HUES64 (cell line): Measurements from ENCODE around the gene E2F2.

ENCODE experiments used
- H3K27ac ChIP-seq: 2 replicates; pipeline ENCODE4 v1.7.0; 2013; ENCODE audit warnings: low read depth, low read length, inconsistent platforms
- H3K27me3 ChIP-seq: 2 replicates; pipeline ENCODE4 v1.6.1; 2013; ENCODE audit warnings: mild to moderate bottlenecking, low read length; ENCODE audit not compliant: insufficient read depth
- H3K36me3 ChIP-seq: 2 replicates; pipeline ENCODE4 v1.6.1; 2013; ENCODE audit warnings: mild to moderate bottlenecking, low read length; ENCODE audit not compliant: insufficient read depth
- H3K4me1 ChIP-seq: 2 replicates; pipeline ENCODE4 v1.6.1; 2013; ENCODE audit warnings: mild to moderate bottlenecking, low read length, moderate library complexity; ENCODE audit not compliant: insufficient read depth
- H3K4me3 ChIP-seq: 2 replicates; pipeline ENCODE4 v1.5.1; 2013; ENCODE audit warnings: mild to moderate bottlenecking, low read length, moderate library complexity
- H3K9ac ChIP-seq: 2 replicates; pipeline ENCODE4 v1.6.1; 2013; ENCODE audit warnings: mild to moderate bottlenecking, low read depth, low read length
- H3K9me3 ChIP-seq: 2 replicates; pipeline ENCODE4 v1.6.1; 2013; ENCODE audit warnings: low read depth, low read length; ENCODE audit not compliant: insufficient read depth
- WGBS: fragments of 150-250, 120-280 bp; methylation state at CpG from one replicate; pipeline ENCODE4 v1.1.7; 2013; ENCODE audit warnings: missing lambda C conversion rate; 5-methylcytosine and 5-hydroxymethylcytosine counted together

Gene E2F2

GRCh38 chr1:23478896-23479665, 52.0 kb downstream of the E2F2 start:
- no peaks in the 10 kb centered on the region for H3K9me3 ChIP-seq
- H3K27me3 ChIP-seq: peaks cover 14% of the 10 kb centered on the region; the same call in 1 of the 2 replicates
- H3K27ac ChIP-seq: no peak overlapping the region
- 90% methylated on average over 9 of the region's 9 CpGs for WGBS
- peaks cover 4% of the 10 kb centered on the region for H3K4me1 ChIP-seq
- H3K36me3 ChIP-seq: no peaks in the 10 kb centered on the region
- H3K9ac ChIP-seq: no peak overlapping the region
- H3K4me3 ChIP-seq: no peak overlapping the region

- Histone ChIP-seq H3K27ac (no peak overlapping the region), H3K36me3 (no peaks in the 10 kb centered on the region), H3K9ac (no peak overlapping the region), H3K4me3 (no peak overlapping the region), H3K27me3 (peaks cover 6% of the 10 kb centered on the region; the same call in 1 of the 2 replicates), H3K9me3 (no peaks in the 10 kb centered on the region), H3K4me1 (peaks cover 4% of the 10 kb centered on the region)
- 93% methylated on average over 10 of the region's 10 CpGs for WGBS
Measured at GRCh38 chr1:23477359-23478144, 53.5 kb downstream of the E2F2 start.

DNA sequence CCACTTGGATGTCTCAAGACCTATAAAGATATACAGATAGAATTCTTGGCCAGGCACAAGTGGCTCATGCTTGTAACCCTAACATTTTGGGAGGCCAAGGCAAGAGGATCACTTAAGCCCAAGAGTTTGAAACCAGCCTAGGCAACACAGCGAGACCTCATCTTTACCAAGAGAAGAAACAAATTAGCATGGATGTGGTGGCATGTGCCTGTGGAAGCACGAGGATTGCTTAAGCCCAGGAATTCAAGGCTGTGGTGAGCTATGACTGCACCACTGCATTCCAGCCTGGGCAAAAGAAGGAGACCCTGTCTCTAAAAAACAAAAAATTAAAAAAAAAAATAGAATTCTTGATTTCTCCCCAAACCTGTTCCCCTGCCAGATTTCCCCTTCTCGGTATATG, 55.4 kb downstream of the E2F2 start:
- Histone ChIP-seq H3K4me3 (no peak overlapping the region), H3K9me3 (no peaks in the 10 kb centered on the region), H3K27ac (no peak overlapping the region), H3K27me3 (no peaks in the 10 kb centered on the region), H3K36me3 (no peaks in the 10 kb centered on the region), H3K9ac (no peak overlapping the region), H3K4me1 (peaks cover 4% of the 10 kb centered on the region; the same call in 1 of the 2 replicates)
- 96% methylated on average over 3 of the region's 3 CpGs for WGBS

GRCh38 chr1:23475134-23475628, 55.9 kb downstream of the E2F2 start:
- H3K9me3 ChIP-seq: no peaks in the 10 kb centered on the region
- H3K9ac ChIP-seq: no peak overlapping the region
- H3K27ac ChIP-seq: no peak overlapping the region
- no peak overlapping the region for H3K4me3 ChIP-seq
- H3K4me1 ChIP-seq: peaks cover 4% of the 10 kb centered on the region; the same call in 1 of the 2 replicates
- H3K36me3 ChIP-seq: no peaks in the 10 kb centered on the region
- H3K27me3 ChIP-seq: no peaks in the 10 kb centered on the region
- 93% methylated on average over 6 of the region's 6 CpGs for WGBS

- Histone ChIP-seq H3K9ac (no peak overlapping the region), H3K4me1 (no peaks in the 10 kb centered on the region), H3K27ac (no peak overlapping the region), H3K27me3 (no peaks in the 10 kb centered on the region), H3K9me3 (no peaks in the 10 kb centered on the region), H3K36me3 (no peaks in the 10 kb centered on the region), H3K4me3 (no peak overlapping the region)
- WGBS: 95% methylated on average over 6 of the region's 6 CpGs
Measured at GRCh38 chr1:23473037-23473800, 57.8 kb downstream of the E2F2 start.

GRCh38 chr1:23472351-23473036, 58.5 kb downstream of the E2F2 start:
- H3K27me3 ChIP-seq: no peaks in the 10 kb centered on the region
- no peak overlapping the region for H3K27ac ChIP-seq
- no peak overlapping the region; the same call in 1 of the 2 replicates for H3K9ac ChIP-seq
- H3K9me3 ChIP-seq: no peaks in the 10 kb centered on the region
- no peak overlapping the region for H3K4me3 ChIP-seq
- whole genome bisulfite sequencing: 82% methylated on average over 5 of the region's 5 CpGs
- no peaks in the 10 kb centered on the region for H3K4me1 ChIP-seq
- no peaks in the 10 kb centered on the region for H3K36me3 ChIP-seq

DNA sequence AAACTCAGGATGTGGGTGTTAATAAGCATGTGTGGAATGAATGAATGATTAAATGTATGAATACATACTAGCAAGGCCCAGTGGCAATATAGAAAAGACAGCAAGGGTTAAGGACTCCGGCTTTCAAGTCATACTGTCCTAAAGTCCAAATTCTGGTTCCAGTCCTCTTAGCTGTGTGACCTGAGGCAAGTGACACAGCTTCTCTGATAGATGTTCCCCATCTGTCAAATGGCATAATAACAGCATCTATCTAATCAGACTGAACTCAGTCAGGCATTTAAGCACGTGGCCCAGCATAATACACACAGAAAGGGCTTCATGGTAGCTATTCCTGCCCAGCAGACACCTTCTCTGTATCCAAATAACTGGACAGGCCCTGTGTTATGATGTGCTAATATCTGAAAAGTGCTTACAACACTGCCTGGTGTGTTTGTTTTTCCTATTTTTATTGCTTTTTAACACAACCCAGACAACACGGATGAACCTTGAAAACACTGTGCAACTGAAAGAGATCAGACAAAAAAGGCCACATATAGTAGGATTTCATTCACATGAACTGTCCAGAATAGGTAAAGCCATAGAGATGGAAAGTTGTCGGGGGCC, 59.5 kb downstream of the E2F2 start:
- Histone ChIP-seq H3K4me1 (no peaks in the 10 kb centered on the region), H3K4me3 (no peak overlapping the region), H3K27ac (no peak overlapping the region), H3K9me3 (no peaks in the 10 kb centered on the region), H3K27me3 (no peaks in the 10 kb centered on the region), H3K9ac (no peak overlapping the region), H3K36me3 (no peaks in the 10 kb centered on the region)
- WGBS: 90% methylated on average over 4 of the region's 4 CpGs

- no peak overlapping the region for H3K27ac ChIP-seq
- H3K36me3 ChIP-seq: no peaks in the 10 kb centered on the region
- 93% methylated on average over 12 of the region's 12 CpGs for WGBS
- no peaks in the 10 kb centered on the region for H3K27me3 ChIP-seq
- H3K9ac ChIP-seq: no peak overlapping the region
- no peaks in the 10 kb centered on the region for H3K9me3 ChIP-seq
- no peaks in the 10 kb centered on the region for H3K4me1 ChIP-seq
- H3K4me3 ChIP-seq: no peak overlapping the region
Measured at GRCh38 chr1:23470282-23471070, 60.6 kb downstream of the E2F2 start.

DNA sequence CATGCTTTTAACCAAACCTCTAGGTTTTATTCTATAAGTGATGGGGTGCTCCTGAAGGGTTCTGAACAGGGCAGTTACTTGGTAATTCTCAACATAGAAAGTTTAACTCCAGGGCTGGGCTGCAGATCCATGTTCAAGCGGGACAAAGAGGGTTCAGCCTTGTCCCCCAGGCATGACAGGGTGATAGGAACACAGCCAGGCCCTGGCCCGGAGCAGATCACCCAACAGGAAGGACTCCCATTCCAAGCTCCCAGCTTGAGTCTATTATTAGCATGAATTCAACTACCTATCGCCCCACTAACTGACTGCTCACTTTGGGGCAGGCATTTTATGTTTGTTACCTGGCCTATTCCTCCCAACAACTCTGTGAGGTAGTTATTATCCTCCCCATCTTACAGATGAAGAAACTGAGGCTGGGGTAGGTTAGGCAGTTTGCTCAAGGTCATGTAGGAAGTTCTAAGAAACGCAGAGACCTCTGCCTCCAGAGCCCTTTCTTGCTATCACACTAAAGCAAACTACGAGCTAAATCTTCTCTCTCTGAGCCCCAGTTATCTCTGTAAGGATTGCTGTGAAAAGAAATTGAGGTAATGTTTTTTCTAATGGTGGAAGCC, 61.6 kb downstream of the E2F2 start:
- H3K9ac ChIP-seq: no peak overlapping the region
- H3K36me3 ChIP-seq: no peaks in the 10 kb centered on the region

More for the DNA sequence above, 61.6 kb downstream of the E2F2 start:
- Histone ChIP-seq H3K9me3 (no peaks in the 10 kb centered on the region), H3K4me3 (no peak overlapping the region), H3K27me3 (no peaks in the 10 kb centered on the region), H3K27ac (no peak overlapping the region), H3K4me1 (no peaks in the 10 kb centered on the region)
- 65% methylated on average over 5 of the region's 5 CpGs for WGBS
